PC-3 (cell line): ENCODE results near the gene C1orf105.

Source experiments
- EZH2 ChIP-seq: fragments of 300-600 bp; sonication (generic); IDR thresholded peaks from one replicate; pipeline ENCODE4 v1.6.1; 2017; ENCODE audit warnings: antibody characterized with exemption, mild to moderate bottlenecking, low read length; ENCODE audit not compliant: unreplicated experiment
- EZH2phosphoT487 ChIP-seq: fragments of 300-600 bp; sonication (generic); IDR thresholded peaks from 2 replicates; pipeline ENCODE4 v1.6.1; 2018; ENCODE audit warnings: mild to moderate bottlenecking, antibody characterized with exemption, low read length, borderline replicate concordance
- TF ChIP-seq, protein P1 (sequence below): fragments of 300-600 bp; sonication (generic); conservative IDR thresholded peaks from 2 replicates; pipeline ENCODE4 v1.5.1; 2017; ENCODE audit warnings: antibody characterized with exemption, low read depth, mild to moderate bottlenecking, low read length

- TF ChIP-seq, protein P1, sequence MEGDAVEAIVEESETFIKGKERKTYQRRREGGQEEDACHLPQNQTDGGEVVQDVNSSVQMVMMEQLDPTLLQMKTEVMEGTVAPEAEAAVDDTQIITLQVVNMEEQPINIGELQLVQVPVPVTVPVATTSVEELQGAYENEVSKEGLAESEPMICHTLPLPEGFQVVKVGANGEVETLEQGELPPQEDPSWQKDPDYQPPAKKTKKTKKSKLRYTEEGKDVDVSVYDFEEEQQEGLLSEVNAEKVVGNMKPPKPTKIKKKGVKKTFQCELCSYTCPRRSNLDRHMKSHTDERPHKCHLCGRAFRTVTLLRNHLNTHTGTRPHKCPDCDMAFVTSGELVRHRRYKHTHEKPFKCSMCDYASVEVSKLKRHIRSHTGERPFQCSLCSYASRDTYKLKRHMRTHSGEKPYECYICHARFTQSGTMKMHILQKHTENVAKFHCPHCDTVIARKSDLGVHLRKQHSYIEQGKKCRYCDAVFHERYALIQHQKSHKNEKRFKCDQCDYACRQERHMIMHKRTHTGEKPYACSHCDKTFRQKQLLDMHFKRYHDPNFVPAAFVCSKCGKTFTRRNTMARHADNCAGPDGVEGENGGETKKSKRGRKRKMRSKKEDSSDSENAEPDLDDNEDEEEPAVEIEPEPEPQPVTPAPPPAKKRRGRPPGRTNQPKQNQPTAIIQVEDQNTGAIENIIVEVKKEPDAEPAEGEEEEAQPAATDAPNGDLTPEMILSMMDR = no peak
- no peak for TF ChIP-seq EZH2phosphoT487
- no peak for TF ChIP-seq EZH2
These were observed 71.9 kb downstream of the C1orf105 start for GRCh38 chr1:172492421-172492820.
